Thoracic aorta (tissue), 2 donors: ENCODE data around the gene SCAND1. TPM values are rescaled to one million over a fixed set of nuclear protein-coding genes. Genes with fewer than 3 reads are reported as not detected.
"Not testable (repeated sequence)": the region's sequence is repeated elsewhere in the genome, so short reads cannot be mapped to it uniquely, and the experiment has no call there.

Source experiments
- ATAC-seq: fragments of 150-250 bp; one replicate; pipeline ENCODE4 v1.8.0; 2017; ENCODE audit warnings: low read depth; ENCODE audit not compliant: insufficient number of reproducible peaks, low FRiP score
- DNase-seq: peaks from one replicate; pipeline ENCODE4 v3.0.0-alpha.2; 2020; ENCODE audit warnings: low spot score
- H3K27ac ChIP-seq, 2 donors: fragments of 200-600 bp; sonication (generic); 1 replicate in 1 of 2; 2 replicates in 1 of 2; pipeline ENCODE4 v1.5.1; 2016; ENCODE audit warnings: mild to moderate bottlenecking in 2 of 2, moderate library complexity in 2 of 2
- H3K27me3 ChIP-seq: fragments of 200-600 bp; sonication (generic); replicated peaks from 2 replicates; pipeline ENCODE4 v1.6.0; 2016; ENCODE audit warnings: mild to moderate bottlenecking; ENCODE audit not compliant: insufficient read depth
- H3K36me3 ChIP-seq: fragments of 200-600 bp; sonication (generic); one replicate; pipeline ENCODE4 v1.5.1; 2016
- H3K4me1 ChIP-seq, 2 donors: fragments of 200-600 bp; sonication (generic); 1 replicate in 1 of 2; 2 replicates in 1 of 2; pipeline versions ENCODE4 v1.5.1 to v1.6.0; 2016; ENCODE audit warnings: low read depth in 2 of 2, mild to moderate bottlenecking in 1 of 2; ENCODE audit not compliant: control insufficient read depth in 1 of 2
- H3K4me3 ChIP-seq: fragments of 200-600 bp; sonication (generic); 2 replicates; pipeline ENCODE4 v1.5.1; 2016; ENCODE audit warnings: mild to moderate bottlenecking
- H3K9me3 ChIP-seq: fragments of 200-600 bp; sonication (generic); 2 replicates; pipeline ENCODE4 v1.5.1; 2016
- CTCF ChIP-seq: fragments of 200-600 bp; sonication (generic); IDR thresholded peaks from one replicate; pipeline ENCODE4 v1.5.1; 2019; ENCODE audit warnings: antibody characterized with exemption
- total RNA-seq, 2 donors: library from RNA; depleted of rRNA; stranded (reverse); fragments of >200 nt; gene quantifications; one replicate each; pipeline versions ENCODE4 v1.1.0 to v1.2.3, GENCODE V29; 2016

SCAND1 gene
- total RNA-seq, 2 donors from 2014 or later: 42.3 to 87.2 TPM

DNA sequence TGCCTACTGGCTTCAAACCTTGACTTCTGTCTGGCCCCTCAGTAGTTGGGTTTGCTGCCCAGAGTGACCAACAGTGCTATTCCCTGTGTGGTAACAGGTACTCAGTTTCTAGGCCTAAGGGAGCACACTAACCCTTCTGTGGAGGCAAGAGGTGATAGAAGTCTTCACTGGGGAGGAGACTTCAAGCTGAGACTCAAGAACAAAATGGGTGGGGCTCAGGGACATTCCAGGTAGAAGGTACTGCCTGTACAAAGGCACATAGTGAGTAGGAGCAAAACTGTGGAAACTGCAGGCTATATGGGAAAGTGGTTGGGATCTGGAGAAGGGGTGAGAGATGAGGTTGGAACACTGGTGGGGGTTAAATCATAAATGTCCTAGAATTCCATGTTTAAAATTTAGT, 2.3 kb upstream of the SCAND1 start:
- ATAC-seq (no peak), DNase-seq (no peak)
- Histone ChIP-seq H3K4me1 (peaks cover 18 to 25% of the 10 kb centered on the region in 2 donors), H3K4me3 (no peak overlapping the region), H3K27me3 (no peaks in the 10 kb centered on the region), H3K27ac (no peak overlapping the region), H3K9me3 (no peaks in the 10 kb centered on the region), H3K36me3 (no peaks in the 10 kb centered on the region)
- no peak for TF ChIP-seq CTCF

DNA sequence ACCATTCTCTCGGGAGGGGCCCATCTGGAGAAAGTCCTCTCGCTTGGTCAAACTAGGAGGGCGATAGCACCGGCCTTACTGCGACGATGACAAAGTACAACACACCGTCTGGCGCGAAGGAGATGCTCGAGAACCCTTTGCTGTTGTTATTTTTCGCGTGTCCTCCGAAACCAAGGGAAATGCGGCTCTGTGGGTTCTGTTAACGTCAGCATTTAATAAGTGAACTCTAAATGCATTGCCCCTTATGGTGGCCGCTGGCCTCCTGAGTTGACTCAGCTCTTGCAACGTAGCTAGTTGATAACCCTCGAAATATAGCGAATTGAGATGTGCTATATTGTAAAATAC, 577 bp upstream of the SCAND1 start:
- H3K36me3 ChIP-seq: no peaks in the 10 kb centered on the region
- H3K27ac ChIP-seq: peak overlapping the region; percentile 99 to 100
- DNase-seq (no peak), ATAC-seq (no peak)
- peaks cover 18 to 25% of the 10 kb centered on the region in 2 donors for H3K4me1 ChIP-seq
- H3K4me3 ChIP-seq: peak overlapping the region; percentile 99
- H3K27me3 ChIP-seq: no peaks in the 10 kb centered on the region
- no peaks in the 10 kb centered on the region for H3K9me3 ChIP-seq
- no peak for TF ChIP-seq CTCF

DNA sequence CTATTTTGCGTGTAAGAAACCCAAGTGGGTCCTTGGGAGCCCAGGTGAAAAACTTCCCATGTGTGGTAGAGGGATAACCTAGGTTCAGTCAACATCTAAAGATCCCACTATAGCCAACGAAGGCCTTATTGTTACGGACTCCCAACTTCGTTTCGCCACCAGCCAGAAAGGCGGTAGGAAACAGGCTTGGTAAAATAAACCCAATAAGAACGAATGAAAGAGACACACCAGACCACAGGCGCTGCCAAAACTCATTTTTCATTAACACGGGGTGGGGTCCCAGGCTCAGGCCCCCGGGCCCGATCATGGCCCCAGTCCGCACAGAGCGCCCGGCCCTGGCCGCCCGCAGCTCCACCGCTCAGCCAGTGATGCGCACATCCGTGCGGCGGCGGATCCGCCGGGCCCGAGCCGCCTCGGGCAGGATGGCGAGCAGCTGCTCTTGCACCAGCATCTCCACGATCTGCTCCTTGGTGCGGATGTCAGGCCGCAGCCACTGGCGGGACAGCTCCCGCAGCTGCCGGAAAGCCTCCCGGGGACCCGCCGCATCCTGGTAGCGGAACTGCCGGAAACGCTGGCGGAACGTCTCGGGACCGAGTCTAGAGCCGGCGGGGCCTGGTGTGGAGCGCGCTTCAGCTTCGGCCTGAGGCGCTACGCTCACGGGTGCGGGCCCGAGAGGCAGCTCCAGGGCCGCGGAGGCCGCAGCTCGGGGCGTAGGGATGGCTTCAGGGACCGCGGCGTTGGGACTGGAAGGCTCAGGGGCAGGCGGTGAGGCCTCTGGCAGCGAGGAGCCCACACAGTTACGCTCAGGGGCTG, 709 bp downstream of the SCAND1 start:
- H3K4me1 ChIP-seq: peaks cover 18 to 29% of the 10 kb centered on the region in 2 donors
- no peaks in the 10 kb centered on the region for H3K36me3 ChIP-seq
- no peaks in the 10 kb centered on the region for H3K27me3 ChIP-seq
- ATAC-seq (peak; percentile 7), DNase-seq (no peak)
- peak overlapping the region; percentile 99 for H3K4me3 ChIP-seq
- TF ChIP-seq CTCF: no peak
- peak overlapping the region; percentile 99 to 100 for H3K27ac ChIP-seq
- no peaks in the 10 kb centered on the region for H3K9me3 ChIP-seq

DNA sequence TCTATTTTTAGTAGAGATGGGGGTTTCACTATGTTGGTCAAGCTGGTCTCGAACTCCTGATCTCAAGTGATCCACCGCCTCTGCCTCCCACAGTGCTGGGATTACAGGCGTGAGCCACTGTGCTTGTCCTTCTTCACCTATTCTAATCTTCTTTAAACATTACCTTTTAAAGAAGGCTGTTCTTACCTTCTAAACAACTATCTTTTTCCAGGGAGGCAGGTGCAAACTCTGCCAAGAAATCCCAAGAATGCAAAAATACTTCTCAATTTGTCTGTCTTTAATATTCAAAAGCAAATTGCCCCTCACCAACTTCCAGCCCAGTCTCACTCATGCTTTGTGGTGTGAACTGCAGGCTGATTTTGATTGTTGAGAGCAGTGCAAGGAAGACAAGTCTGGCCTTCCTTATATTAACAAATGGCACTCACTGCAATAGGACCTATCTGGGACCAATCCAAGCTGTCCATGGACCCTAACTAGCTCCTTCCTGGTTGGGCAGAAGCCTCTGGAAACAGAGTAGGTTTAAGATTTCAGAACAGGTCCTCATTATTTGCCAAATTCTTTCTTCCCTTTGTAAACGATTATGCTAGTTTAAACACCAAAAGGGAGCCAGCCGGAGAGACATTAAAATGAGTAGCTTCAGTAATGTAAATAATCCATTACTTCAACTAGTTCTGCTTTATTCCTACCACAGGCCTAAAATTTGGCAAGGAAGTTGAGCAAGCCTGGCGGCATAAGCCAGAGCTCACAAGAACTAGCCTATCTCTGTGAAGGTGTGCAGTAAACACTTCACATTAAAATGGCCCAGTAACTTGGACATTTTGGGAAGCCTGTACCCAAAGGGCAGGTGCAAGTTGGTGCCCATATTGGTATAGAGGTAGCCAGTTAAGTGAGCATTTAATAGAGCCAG, 1.6 kb downstream of the SCAND1 start:
- H3K27me3 ChIP-seq: no peaks in the 10 kb centered on the region
- H3K9me3 ChIP-seq: no peaks in the 10 kb centered on the region
- no peak for TF ChIP-seq CTCF
- H3K4me1 ChIP-seq: peaks cover 18 to 37% of the 10 kb centered on the region in 2 donors
- DNase-seq (no peak), ATAC-seq (no peak)
- no peaks in the 10 kb centered on the region for H3K36me3 ChIP-seq
- H3K27ac ChIP-seq: peak overlapping the region; percentile 99 to 100
- peak overlapping the region; percentile 99 for H3K4me3 ChIP-seq

GRCh38 chr20:35952080-35952479, 2.2 kb downstream of the SCAND1 start:
- not testable (repeated sequence) for H3K4me3 ChIP-seq, H3K27ac ChIP-seq, H3K9me3 ChIP-seq, DNase-seq, H3K36me3 ChIP-seq, H3K27me3 ChIP-seq, ATAC-seq
- H3K4me1 ChIP-seq: peaks cover 18 to 44% of the 10 kb centered on the region in 2 donors
